ENCODE measurements around the gene TMOD2.
A peak's percentile ranks its signal among the peaks of the same experiment; 100 is the strongest.

The TMOD2 gene

GRCh38 chr15:51736751-51737521 lies 14.5 kb upstream of the TMOD2 start:
- peak; percentile 59 for DNase-seq

GRCh38 chr15:51737522-51738305 lies 13.7 kb upstream of the TMOD2 start, which contains the start of gene LYSMD2:
Gene LYSMD2 (minus strand): TSS chr15:51737655. CDS start chr15:51737622, 33 bp downstream.
- DNase-seq: peak; percentile 61

GRCh38 chr15:51738553-51738952 lies 12.8 kb upstream of the TMOD2 start:
- no peak for DNase-seq

- no peak for DNase-seq
Observed at GRCh38 chr15:51739061-51739712, 12.2 kb upstream of the TMOD2 start.

GRCh38 chr15:51749307-51749706 lies 2.1 kb upstream of the TMOD2 start:
- DNase-seq: no peak

GRCh38 chr15:51750186-51750585 lies 1.2 kb upstream of the TMOD2 start:
- no peak for DNase-seq

GRCh38 chr15:51751697-51752683 lies 593 bp downstream of the TMOD2 start:
- no peak for DNase-seq

GRCh38 chr15:51752888-51753287 lies 1.5 kb downstream of the TMOD2 start:
- DNase-seq: no peak

GRCh38 chr15:51754267-51754666 lies 2.9 kb downstream of the TMOD2 start:
- no peak for DNase-seq

GRCh38 chr15:51755790-51756189 lies 4.4 kb downstream of the TMOD2 start:
- no peak for DNase-seq

- DNase-seq: no peak
Observed at GRCh38 chr15:51756482-51756881, 5.1 kb downstream of the TMOD2 start.

GRCh38 chr15:51757450-51757849 lies 6.1 kb downstream of the TMOD2 start:
- no peak for DNase-seq

- no peak for DNase-seq
Observed at GRCh38 chr15:51758645-51759044, 7.2 kb downstream of the TMOD2 start.

- no peak for DNase-seq
Observed at GRCh38 chr15:51759557-51760070, 8.2 kb downstream of the TMOD2 start.

- DNase-seq: no peak
Observed at GRCh38 chr15:51760805-51761204, 9.4 kb downstream of the TMOD2 start.

- no peak for DNase-seq
Observed at GRCh38 chr15:51765751-51766150, 14.4 kb downstream of the TMOD2 start.

GRCh38 chr15:51766341-51766740 lies 14.9 kb downstream of the TMOD2 start:
- no peak for DNase-seq

GRCh38 chr15:51768018-51768417 lies 16.6 kb downstream of the TMOD2 start:
- DNase-seq: no peak

- no peak for DNase-seq
Observed at GRCh38 chr15:51770902-51771301, 19.5 kb downstream of the TMOD2 start.

GRCh38 chr15:51771773-51772172 lies 20.4 kb downstream of the TMOD2 start:
- no peak for DNase-seq

GRCh38 chr15:51774916-51775315 lies 23.5 kb downstream of the TMOD2 start:
- no peak for DNase-seq
